Measurements from ENCODE around the gene NMD3. TPM values are rescaled to one million over a fixed set of nuclear protein-coding genes. Genes with fewer than 3 reads are reported as not detected.

NMD3 gene
- polyA plus RNA-seq, 2 of the 4 experiments (the other 2 are of a cell fraction): 53.4 to 66.5 TPM

DNA sequence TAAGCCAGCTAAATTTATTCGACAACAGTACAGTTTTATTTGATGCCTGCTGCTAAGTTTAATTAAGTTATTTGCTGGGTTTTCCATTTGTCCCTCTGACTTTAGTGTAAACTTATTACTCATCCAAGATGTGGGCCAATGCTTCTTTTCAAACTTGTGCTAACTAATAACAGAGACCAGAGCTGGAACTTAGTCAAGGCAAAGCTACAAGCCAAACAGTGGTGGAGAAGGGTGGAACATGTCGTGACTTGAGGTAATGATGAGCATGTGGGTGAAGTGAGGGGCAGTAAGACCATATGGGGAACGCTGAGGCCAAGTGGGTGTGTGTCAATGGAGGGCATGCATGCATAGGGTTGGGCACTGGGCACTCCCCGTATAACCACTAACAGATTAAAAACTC, 63.9 kb downstream of the NMD3 start:
- TF ChIP-seq ZNF302 (CRISPR knock-in tag; IDR thresholded peaks at IDR 0.05) (no peak), NFE2L2 (conservative IDR thresholded peaks at IDR 0.05; ENCODE audit: low read length) (no peak), POLR2A (IDR thresholded peaks at IDR 0.05; ENCODE audit: low read length) (no peak), KDM5A (IDR thresholded peaks at IDR 0.05) (no peak), MAZ (IDR thresholded peaks at IDR 0.05; ENCODE audit: borderline replicate concordance, low read depth, low read length) (no peak), POLR2AphosphoS2 (conservative IDR thresholded peaks at IDR 0.05; ENCODE audit: low read length) (no peak), RFX5 (IDR thresholded peaks at IDR 0.05) (no peak), RNF2 (IDR thresholded peaks at IDR 0.05; ENCODE audit: borderline replicate concordance, low read depth) (no peak)
- TF ChIP-seq, protein P1, sequence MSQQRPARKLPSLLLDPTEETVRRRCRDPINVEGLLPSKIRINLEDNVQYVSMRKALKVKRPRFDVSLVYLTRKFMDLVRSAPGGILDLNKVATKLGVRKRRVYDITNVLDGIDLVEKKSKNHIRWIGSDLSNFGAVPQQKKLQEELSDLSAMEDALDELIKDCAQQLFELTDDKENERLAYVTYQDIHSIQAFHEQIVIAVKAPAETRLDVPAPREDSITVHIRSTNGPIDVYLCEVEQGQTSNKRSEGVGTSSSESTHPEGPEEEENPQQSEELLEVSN (IDR thresholded peaks at IDR 0.05; ENCODE audit: borderline replicate concordance, low read depth): no peak
- no peak overlapping the region for H3K4me2 ChIP-seq
- ATAC-seq: no peak
- no peak overlapping the region for H3K4me3 ChIP-seq
- ChIA-PET CTCF (interaction anchor here (1.2 kb wide), 1 partner anchor 87 kb away, joined by 3 read pairs; no protein-coding TSS in a partner anchor), POLR2A (no interaction called here)
- H3K9me3 ChIP-seq: peaks cover 5% of the 10 kb centered on the region; the same call in 2 of the 3 replicates
- FAIRE-seq: no peak
- DNase-seq (ENCODE audit: low read depth in 1 of 2, low spot score in 1 of 2): no peak
- 45% methylated on average over 4 of the region's 4 CpGs for WGBS (ENCODE audit: missing lambda C conversion rate)
- no peak overlapping the region for H3K27ac ChIP-seq
- H3K4me1 ChIP-seq: no peaks in the 10 kb centered on the region

DNA sequence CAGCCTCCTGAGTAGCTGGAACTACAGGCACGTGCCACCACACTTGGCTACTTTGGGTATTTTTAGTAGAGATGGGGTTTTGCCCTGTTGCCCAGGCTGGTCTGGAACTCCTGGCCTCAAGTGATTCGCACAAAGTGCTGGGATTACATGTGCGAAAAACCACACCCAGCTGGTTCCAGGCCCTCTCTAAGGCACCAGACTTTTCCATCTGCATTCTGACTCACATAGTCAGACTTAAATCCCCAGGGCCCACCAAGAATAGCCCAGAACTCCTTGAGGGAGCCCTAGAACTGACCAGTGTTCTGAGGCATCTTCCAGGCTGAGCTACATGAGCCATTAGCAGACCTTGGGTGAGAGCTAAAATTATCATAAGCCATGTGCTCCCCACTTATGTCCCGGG, 68.1 kb downstream of the NMD3 start:
- Histone ChIP-seq H3K27ac (no peak overlapping the region), H3K4me1 (no peaks in the 10 kb centered on the region), H3K4me2 (no peak overlapping the region), H3K4me3 (no peak overlapping the region), H3K9me3 (no peaks in the 10 kb centered on the region; the same call in 2 of the 3 replicates)
- ChIA-PET POLR2A (no interaction called here), CTCF (interaction anchor here (0.5 to 1.7 kb wide), 4 partner anchors 16 to 133 kb away, joined by 3 to 4 read pairs (median 3); partner anchors contain the start of gene SPTSSB)
- FAIRE-seq (no peak), DNase-seq (ENCODE audit: low read depth in 1 of 2, low spot score in 1 of 2) (no peak), ATAC-seq (no peak)
- TF ChIP-seq KDM5A (IDR thresholded peaks at IDR 0.05) (no peak), KDM1A (IDR thresholded peaks at IDR 0.05; ENCODE audit: low read depth) (no peak), ZNF302 (CRISPR knock-in tag; IDR thresholded peaks at IDR 0.05) (no peak), RFX5 (IDR thresholded peaks at IDR 0.05) (no peak), HOXA7 (CRISPR knock-in tag; IDR thresholded peaks at IDR 0.05) (no peak), RAD21 (conservative IDR thresholded peaks at IDR 0.05 in 1 of 2, IDR thresholded peaks at IDR 0.05 in 1 of 2) (no peak), EHF (CRISPR knock-in tag; IDR thresholded peaks at IDR 0.05) (no peak), FOSB (CRISPR knock-in tag; IDR thresholded peaks at IDR 0.05) (no peak)
- TF ChIP-seq, protein P2, sequence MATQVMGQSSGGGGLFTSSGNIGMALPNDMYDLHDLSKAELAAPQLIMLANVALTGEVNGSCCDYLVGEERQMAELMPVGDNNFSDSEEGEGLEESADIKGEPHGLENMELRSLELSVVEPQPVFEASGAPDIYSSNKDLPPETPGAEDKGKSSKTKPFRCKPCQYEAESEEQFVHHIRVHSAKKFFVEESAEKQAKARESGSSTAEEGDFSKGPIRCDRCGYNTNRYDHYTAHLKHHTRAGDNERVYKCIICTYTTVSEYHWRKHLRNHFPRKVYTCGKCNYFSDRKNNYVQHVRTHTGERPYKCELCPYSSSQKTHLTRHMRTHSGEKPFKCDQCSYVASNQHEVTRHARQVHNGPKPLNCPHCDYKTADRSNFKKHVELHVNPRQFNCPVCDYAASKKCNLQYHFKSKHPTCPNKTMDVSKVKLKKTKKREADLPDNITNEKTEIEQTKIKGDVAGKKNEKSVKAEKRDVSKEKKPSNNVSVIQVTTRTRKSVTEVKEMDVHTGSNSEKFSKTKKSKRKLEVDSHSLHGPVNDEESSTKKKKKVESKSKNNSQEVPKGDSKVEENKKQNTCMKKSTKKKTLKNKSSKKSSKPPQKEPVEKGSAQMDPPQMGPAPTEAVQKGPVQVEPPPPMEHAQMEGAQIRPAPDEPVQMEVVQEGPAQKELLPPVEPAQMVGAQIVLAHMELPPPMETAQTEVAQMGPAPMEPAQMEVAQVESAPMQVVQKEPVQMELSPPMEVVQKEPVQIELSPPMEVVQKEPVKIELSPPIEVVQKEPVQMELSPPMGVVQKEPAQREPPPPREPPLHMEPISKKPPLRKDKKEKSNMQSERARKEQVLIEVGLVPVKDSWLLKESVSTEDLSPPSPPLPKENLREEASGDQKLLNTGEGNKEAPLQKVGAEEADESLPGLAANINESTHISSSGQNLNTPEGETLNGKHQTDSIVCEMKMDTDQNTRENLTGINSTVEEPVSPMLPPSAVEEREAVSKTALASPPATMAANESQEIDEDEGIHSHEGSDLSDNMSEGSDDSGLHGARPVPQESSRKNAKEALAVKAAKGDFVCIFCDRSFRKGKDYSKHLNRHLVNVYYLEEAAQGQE (IDR thresholded peaks at IDR 0.05): no peak
- TF ChIP-seq, protein P3, sequence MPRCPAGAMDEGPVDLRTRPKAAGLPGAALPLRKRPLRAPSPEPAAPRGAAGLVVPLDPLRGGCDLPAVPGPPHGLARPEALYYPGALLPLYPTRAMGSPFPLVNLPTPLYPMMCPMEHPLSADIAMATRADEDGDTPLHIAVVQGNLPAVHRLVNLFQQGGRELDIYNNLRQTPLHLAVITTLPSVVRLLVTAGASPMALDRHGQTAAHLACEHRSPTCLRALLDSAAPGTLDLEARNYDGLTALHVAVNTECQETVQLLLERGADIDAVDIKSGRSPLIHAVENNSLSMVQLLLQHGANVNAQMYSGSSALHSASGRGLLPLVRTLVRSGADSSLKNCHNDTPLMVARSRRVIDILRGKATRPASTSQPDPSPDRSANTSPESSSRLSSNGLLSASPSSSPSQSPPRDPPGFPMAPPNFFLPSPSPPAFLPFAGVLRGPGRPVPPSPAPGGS (IDR thresholded peaks at IDR 0.05): no peak
- TF ChIP-seq, protein P4, sequence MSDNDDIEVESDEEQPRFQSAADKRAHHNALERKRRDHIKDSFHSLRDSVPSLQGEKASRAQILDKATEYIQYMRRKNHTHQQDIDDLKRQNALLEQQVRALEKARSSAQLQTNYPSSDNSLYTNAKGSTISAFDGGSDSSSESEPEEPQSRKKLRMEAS (IDR thresholded peaks at IDR 0.05): no peak
- 76% methylated on average over 4 of the region's 4 CpGs for WGBS (ENCODE audit: missing lambda C conversion rate)
